Measurements from ENCODE around the gene HOXB4. TPM values are rescaled to one million over a fixed set of nuclear protein-coding genes. Genes with fewer than 3 reads are reported as not detected.
A peak's percentile ranks its signal among the peaks of the same experiment; 100 is the strongest.
"Not testable (repeated sequence)": the region's sequence is repeated elsewhere in the genome, so short reads cannot be mapped to it uniquely, and the experiment has no call there.

The HOXB4 gene
- total RNA-seq, 2 donors from 2014 or later: 5.0 to 6.9 TPM

DNA sequence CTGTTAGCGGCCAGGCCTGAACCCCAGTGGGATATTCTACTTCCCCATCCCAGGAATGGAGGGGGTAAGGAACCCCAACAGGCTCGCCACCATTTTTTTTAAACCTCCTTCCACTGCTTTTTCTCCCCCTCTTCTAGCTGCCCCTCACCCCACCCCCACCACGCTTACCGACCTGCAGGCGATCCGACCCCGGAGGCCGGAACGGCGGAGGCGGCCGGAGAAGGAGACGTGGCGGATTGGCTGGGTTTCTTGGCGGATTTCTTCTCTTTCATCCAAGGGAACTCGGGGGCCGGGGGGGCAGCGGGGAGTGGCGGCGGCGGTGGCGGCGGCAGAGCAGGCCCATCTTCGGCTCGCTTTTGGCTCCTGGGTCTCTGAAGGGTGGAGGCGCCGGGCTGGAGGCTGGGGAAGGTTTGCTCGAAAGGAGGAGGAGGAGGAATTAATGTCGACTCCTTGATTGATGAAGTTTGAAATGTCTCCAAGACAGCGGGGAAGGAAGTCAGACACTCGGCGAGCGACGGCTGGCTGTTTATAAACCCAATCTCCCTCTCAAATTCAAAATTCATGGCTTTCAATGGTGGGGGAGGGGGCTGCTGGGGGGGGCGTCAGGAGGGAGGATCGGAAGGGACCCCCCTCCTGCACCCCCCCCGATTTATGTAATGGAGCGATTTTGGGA lies 33.7 kb downstream of the HOXB4 start:
- intact Hi-C loops (cut with DNase I): loop anchor here in 1 of 2 donors (5.0 kb wide), 1 partner anchor 52 kb away; no protein-coding TSS in a partner anchor
- peak; percentile 97 for DNase-seq (ENCODE audit: low spot score)

- intact Hi-C loops (cut with DNase I): loop anchor here in 1 of 2 donors (5.0 kb wide), 1 partner anchor 52 kb away; no protein-coding TSS in a partner anchor
- no peak for DNase-seq (ENCODE audit: low spot score)
Observed at GRCh38 chr17:48543854-48544348, 34.2 kb downstream of the HOXB4 start.

DNA sequence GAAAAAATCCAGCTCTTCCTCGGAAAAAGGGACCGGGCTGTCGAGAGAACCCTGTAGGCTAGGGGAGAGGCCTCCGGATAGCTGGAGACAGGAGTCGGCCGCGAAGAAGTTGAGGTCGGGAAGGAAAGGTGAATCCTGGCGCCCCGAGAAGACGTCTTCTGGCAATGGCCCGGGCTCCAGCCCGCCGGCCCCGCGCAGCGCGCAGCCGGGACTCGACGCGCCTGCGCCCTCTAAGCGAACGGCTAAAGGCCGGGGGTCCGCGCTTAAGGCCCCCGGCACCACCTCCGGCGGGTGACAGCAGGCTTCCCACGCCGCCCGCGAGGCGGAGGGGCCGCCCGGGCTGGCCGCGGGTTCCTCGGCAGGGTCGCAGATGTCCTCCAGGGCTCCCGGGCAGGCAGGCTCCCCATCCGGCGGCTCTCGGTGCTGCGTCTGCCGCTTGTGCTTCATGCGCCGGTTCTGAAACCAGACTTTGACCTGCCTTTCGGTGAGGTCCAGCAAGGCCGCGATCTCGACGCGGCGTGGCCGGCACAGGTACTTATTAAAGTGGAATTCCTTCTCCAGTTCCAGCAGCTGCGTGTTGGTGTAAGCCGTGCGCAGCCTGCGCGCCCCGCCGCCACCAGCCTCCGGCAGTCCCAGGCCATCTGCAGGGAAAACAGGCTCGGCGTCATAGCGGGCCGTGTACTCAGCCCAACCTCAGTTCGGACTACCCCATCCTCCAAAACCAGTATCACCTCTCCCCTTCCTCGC lies 34.9 kb downstream of the HOXB4 start:
- intact Hi-C loops (cut with DNase I): loop anchor here in 1 of 2 donors (5.0 kb wide), 1 partner anchor 51 kb away; no protein-coding TSS in a partner anchor
- DNase-seq (ENCODE audit: low spot score): no peak

DNA sequence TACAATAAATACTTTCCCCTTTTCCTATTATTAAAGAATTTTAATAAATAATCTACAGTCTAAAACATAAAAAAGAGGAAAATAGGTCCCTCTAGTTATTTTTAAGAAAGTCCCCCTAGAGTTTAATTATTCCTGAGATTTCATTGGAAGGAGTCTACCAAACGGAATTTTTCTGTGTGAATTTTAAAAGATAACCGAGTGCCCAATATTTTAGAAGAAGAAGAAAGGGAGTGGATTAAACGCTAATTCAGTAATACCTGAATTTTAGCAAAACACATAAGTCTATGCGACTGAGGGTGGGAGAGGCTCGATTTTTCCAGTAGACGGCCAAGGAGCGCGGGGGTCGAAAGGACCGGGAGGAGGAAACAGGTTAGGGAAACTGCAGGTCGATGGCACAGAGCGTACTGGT lies 35.4 kb downstream of the HOXB4 start:
- intact Hi-C loops (cut with DNase I): loop anchor here in 1 of 2 donors (5.0 kb wide), 1 partner anchor 50 kb away; no protein-coding TSS in a partner anchor
- DNase-seq (ENCODE audit: low spot score): no peak

DNA sequence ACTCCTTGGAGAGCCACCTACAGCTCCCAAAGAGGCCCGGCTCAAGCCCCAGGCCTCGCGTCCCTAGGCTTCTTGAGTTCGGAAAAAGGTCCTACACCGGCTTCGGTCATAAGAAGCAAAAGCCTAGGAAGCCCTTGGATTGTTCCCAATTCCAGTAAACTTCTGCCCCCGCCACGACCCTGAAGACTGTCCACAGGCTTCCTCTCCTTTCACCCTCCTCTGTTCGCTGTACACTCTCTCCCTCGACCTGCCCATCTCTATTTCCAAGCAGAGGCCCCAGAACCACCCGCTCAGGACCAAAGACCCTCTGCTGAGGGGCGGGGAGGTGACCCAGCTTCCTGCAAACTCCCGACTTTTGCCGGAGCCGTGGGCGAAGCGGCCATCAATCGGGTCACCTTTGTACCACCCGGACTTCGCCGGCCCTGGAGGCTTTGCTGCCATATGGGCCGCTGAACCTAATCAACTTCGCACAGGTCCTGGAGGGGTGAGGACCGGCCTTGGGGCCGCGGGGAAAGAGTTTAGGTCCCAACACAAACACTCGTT lies 36.0 kb downstream of the HOXB4 start:
- intact Hi-C loops (cut with DNase I): loop anchor here in 1 of 2 donors (5.0 kb wide), 1 partner anchor 50 kb away; no protein-coding TSS in a partner anchor
- no peak for DNase-seq (ENCODE audit: low spot score)

- DNase-seq (ENCODE audit: low spot score): peak; percentile 93
- intact Hi-C loops (cut with DNase I): loop anchor here in 1 of 2 donors (5.0 kb wide), 1 partner anchor 49 kb away; no protein-coding TSS in a partner anchor
Observed at GRCh38 chr17:48541577-48542113, 36.5 kb downstream of the HOXB4 start.

DNA sequence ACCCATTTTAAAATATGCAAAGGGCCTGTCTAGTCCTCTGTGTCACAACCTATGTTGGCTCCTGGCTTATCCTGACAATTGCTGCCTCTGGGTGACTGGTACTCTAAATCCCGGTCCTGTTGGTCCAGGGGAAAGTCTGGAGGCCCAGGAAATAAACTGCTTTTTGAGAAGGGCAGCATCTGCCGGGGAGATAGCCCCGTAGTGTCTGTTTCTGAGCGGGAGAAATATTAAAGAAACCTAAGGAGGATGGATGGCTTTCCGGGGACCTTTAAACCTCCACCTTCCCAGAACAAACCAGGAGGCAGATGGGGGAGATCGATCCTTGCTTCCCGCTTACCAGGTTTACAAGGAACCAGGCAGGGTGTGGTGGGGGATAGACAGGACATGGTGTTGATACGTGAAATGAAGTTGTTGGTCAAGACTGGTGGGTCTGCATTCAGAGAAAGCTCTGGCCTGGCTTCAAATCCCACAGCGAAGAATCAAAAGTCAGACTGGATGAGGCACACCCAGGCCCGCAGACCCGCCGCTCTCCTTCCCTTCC lies 37.0 kb downstream of the HOXB4 start:
- intact Hi-C loops (cut with DNase I): loop anchor here in 1 of 2 donors (5.0 kb wide), 1 partner anchor 49 kb away; no protein-coding TSS in a partner anchor
- no peak for DNase-seq (ENCODE audit: low spot score)

DNA sequence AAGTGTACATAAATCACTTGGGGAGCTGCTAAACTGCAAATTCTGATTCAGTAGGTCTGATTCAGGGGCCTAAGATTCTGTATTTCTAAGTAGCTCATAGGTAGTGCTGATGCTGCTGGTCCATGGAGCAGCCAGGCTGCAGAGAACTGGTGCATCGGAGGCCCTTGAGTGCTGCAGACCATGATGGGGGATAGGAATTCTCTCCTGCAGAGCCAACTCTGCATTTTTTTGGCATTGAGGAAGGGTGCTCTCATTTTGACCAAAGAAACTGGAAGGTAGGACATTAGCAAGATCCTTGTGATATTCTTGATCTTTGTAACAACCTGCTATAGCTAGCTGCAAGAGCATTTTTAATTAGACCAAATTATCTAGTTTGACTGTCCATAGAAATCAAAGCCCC lies 37.9 kb downstream of the HOXB4 start:
- intact Hi-C loops (cut with DNase I): loop anchor here in 1 of 2 donors (5.0 kb wide), 1 partner anchor 48 kb away; no protein-coding TSS in a partner anchor
- no peak for DNase-seq (ENCODE audit: low spot score)

DNA sequence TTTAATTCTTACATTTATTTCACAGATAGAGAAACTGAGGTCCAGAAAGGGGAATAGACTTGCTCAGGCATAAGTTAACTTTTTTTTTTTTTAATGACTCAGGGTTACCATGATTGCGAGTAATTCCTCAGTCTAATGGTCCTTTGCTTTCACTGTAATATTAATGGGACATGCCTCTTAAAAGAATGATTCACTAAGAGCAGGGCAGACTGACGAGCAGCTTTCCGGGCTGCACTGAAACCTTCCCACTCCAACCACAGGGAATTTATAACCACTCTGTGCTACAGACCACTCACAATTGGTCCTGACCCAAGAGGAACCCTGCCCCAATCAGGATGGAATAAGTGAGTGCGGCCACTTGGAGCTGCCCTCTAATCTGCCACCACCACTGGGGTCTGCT lies 39.0 kb downstream of the HOXB4 start:
- intact Hi-C loops (cut with DNase I): loop anchor here in 1 of 2 donors (5.0 kb wide), 1 partner anchor 37 kb away; no protein-coding TSS in a partner anchor
- DNase-seq (ENCODE audit: low spot score): no peak

DNA sequence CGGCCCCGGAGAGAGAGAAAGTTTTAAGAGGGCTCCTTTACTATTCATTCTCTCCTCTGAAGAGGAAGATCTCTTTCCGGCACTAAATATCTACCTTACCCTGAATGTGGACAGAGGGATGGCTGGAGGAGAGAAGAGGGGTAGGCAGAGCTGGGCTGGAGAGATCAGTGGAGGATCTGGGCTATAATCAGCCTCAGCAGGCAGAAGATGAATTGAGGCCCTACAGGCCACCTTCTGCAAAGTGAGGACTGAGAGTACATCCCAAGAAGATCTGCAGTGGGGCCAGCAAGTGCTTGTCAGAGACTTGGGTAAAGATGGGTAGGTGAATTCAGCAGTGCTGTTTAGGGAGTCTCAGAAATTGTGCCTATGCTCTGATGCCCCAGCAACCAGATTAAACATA lies 40.8 kb downstream of the HOXB4 start:
- intact Hi-C loops (cut with DNase I): loop anchor here in 1 of 2 donors (5.0 kb wide), 1 partner anchor 35 kb away; no protein-coding TSS in a partner anchor

GRCh38 chr17:48535793-48536559 lies 42.2 kb downstream of the HOXB4 start:
- intact Hi-C loops (cut with DNase I): loop anchor here in 1 of 2 donors (5.0 kb wide), 1 partner anchor 34 kb away; no protein-coding TSS in a partner anchor

More for the DNA sequence above, 40.8 kb downstream of the HOXB4 start:
- DNase-seq (ENCODE audit: low spot score): no peak

GRCh38 chr17:48532261-48532660 lies 45.9 kb downstream of the HOXB4 start:
- no peak for DNase-seq (ENCODE audit: low spot score)
- intact Hi-C loops (cut with DNase I): no loop called here

More at GRCh38 chr17:48535793-48536559, 42.2 kb downstream of the HOXB4 start:
- DNase-seq (ENCODE audit: low spot score): not testable (repeated sequence)

- DNase-seq (ENCODE audit: low spot score): no peak
- intact Hi-C loops (cut with DNase I): no loop called here
Observed at GRCh38 chr17:48530887-48531272, 47.3 kb downstream of the HOXB4 start, which contains the start of gene HOXB1. Gene HOXB1 (minus strand): TSS chr17:48531011. CDS start chr17:48530904, 107 bp downstream.

GRCh38 chr17:48530208-48530886 lies 47.8 kb downstream of the HOXB4 start:
- DNase-seq (ENCODE audit: low spot score): no peak
- intact Hi-C loops (cut with DNase I): no loop called here

GRCh38 chr17:48529683-48530009 lies 48.5 kb downstream of the HOXB4 start:
- intact Hi-C loops (cut with DNase I): no loop called here
- no peak for DNase-seq (ENCODE audit: low spot score)

GRCh38 chr17:48528936-48529682 lies 49.0 kb downstream of the HOXB4 start:
- intact Hi-C loops (cut with DNase I): no loop called here
- DNase-seq (ENCODE audit: low spot score): no peak
